BJ (cell line): ENCODE results near the gene ZC3H12C. TPM values are rescaled to one million over a fixed set of nuclear protein-coding genes. Genes with fewer than 3 reads are reported as not detected.

Experiments used
- CTCF ChIA-PET: fragments of 350-600 bp; formaldehyde crosslinking; extraction: SDS; loops from one replicate; lab custom pipeline; 2021; ENCODE audit warnings: antibody characterized with exemption, inconsistent platforms; lab: Yijun Ruan, JAX
- POLR2A ChIA-PET: fragments of 300-600 bp; sonication (Branson Sonifier 250); formaldehyde crosslinking; extraction: SDS; loops from one replicate; lab custom pipeline; 2021; ENCODE audit warnings: antibody characterized with exemption; lab: Charles Lee
- DNase-seq: peaks from one replicate; pipeline ENCODE4 v3.0.0-alpha.2; 2011; ENCODE audit warnings: low read depth
- H3K27me3 ChIP-seq: 2 replicates; pipeline ENCODE4 v1.6.0; 2011; ENCODE audit warnings: low read length; ENCODE audit not compliant: control insufficient read depth, insufficient read depth
- H3K36me3 ChIP-seq: 2 replicates; pipeline ENCODE4 v1.5.1; 2011; ENCODE audit warnings: low read length; ENCODE audit not compliant: control insufficient read depth, insufficient read depth
- H3K4me3 ChIP-seq: 2 replicates; pipeline ENCODE4 v1.5.1; 2011; ENCODE audit warnings: low read depth, mild to moderate bottlenecking, control low read depth, low read length
- polyA plus RNA-seq: library from polyadenylated mRNA; depleted of rRNA; stranded (reverse); fragments of >200 nt; gene quantifications from 2 replicates; pipeline ENCODE4 v1.2.3, GENCODE V29; 2011
- TF ChIP-seq, protein P1 (sequence below): IDR thresholded peaks from 2 replicates; pipeline ENCODE4 v1.5.1; 2011; ENCODE audit warnings: low read depth, mild to moderate bottlenecking, control low read depth, inconsistent platforms, low read length, moderate library complexity; ENCODE audit not compliant: insufficient read depth

The ZC3H12C gene
- polyA plus RNA-seq, 1 experiment, result 5.2 TPM

- H3K4me3 ChIP-seq, result no peak overlapping the region
- no peaks in the 10 kb centered on the region for H3K27me3 ChIP-seq
- ChIA-PET POLR2A (no interaction called here), CTCF (no interaction called here)
- TF ChIP-seq, protein P1, sequence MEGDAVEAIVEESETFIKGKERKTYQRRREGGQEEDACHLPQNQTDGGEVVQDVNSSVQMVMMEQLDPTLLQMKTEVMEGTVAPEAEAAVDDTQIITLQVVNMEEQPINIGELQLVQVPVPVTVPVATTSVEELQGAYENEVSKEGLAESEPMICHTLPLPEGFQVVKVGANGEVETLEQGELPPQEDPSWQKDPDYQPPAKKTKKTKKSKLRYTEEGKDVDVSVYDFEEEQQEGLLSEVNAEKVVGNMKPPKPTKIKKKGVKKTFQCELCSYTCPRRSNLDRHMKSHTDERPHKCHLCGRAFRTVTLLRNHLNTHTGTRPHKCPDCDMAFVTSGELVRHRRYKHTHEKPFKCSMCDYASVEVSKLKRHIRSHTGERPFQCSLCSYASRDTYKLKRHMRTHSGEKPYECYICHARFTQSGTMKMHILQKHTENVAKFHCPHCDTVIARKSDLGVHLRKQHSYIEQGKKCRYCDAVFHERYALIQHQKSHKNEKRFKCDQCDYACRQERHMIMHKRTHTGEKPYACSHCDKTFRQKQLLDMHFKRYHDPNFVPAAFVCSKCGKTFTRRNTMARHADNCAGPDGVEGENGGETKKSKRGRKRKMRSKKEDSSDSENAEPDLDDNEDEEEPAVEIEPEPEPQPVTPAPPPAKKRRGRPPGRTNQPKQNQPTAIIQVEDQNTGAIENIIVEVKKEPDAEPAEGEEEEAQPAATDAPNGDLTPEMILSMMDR, result no peak
- no peak for DNase-seq
- H3K36me3 ChIP-seq, result no peaks in the 10 kb centered on the region
Measured at GRCh38 chr11:110168033-110168803, 75.0 kb downstream of the ZC3H12C start.

DNA sequence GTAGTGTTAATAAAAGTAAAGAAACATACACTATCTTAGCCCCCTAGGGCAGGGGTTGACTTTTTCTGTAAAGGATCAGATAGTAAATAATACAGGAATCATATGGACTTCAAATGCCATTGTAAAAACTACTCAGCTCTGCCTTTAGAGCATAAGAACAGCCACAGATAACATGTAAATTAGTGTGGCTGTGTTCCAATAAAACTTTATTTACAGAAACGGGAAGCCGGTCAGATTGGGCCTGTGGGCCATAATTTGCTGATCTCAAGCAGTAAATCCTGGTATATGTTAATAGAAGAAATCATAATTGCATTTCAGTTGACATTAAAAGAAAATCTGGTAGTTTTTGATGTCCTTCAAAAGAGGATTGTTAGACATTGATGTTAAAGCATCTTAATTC lies 76.5 kb downstream of the ZC3H12C start:
- no peak overlapping the region for H3K4me3 ChIP-seq
- ChIA-PET CTCF (interaction anchor here (0.6 kb wide), 1 partner anchor 1011 kb away, joined by 6 read pairs; no protein-coding TSS in a partner anchor), POLR2A (no interaction called here)
- DNase-seq, result no peak
- TF ChIP-seq, protein P1, result no peak
- H3K36me3 ChIP-seq, result no peaks in the 10 kb centered on the region
- H3K27me3 ChIP-seq, result no peaks in the 10 kb centered on the region

DNA sequence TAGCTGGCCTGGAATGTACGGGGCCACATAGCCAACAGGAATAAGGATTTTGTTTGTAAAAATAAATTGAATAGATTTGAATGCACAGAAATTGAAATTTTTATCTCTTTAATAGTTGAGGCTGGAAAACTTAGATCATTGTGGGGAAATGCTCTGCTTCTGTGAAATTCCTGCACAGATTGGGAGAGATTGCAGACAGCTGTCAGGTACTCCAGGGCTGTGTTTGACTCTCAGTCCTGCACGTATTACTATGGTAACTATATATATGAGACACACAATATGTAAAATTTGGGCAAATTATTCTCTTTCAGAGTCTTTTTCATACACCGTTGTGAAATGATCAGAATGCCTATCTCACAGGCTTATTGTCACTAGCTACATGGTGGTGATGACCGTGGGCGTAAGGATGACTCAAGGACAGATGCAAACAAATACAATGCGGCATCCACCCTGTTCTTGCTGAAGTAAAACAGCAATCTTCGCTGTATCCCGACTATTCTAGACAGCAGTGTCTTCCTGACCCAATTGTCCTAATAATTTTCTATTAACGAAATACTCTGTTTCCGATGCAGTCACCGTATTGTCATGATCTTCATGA lies 79.4 kb downstream of the ZC3H12C start:
- no peak overlapping the region for H3K4me3 ChIP-seq
- TF ChIP-seq, protein P1, result no peak
- no peaks in the 10 kb centered on the region for H3K27me3 ChIP-seq
- ChIA-PET CTCF (no interaction called here), POLR2A (no interaction called here)
- DNase-seq, result no peak
- H3K36me3 ChIP-seq, result no peaks in the 10 kb centered on the region

- H3K27me3 ChIP-seq, result no peaks in the 10 kb centered on the region
- no peak for DNase-seq
- no peak overlapping the region for H3K4me3 ChIP-seq
- no peaks in the 10 kb centered on the region for H3K36me3 ChIP-seq
- CTCF ChIA-PET, result interaction anchor here (0.8 to 1.9 kb wide), 6 partner anchors 8 to 29 kb away, joined by 3 to 8 read pairs (median 4); no protein-coding TSS in a partner anchor
- TF ChIP-seq, protein P1, result peak; percentile 83
- POLR2A ChIA-PET, result no interaction called here
Measured at GRCh38 chr11:110173811-110174644, 80.8 kb downstream of the ZC3H12C start.
